Natural killer cell (primary cell): ENCODE data around the gene DDIT3. TPM values are rescaled to one million over a fixed set of nuclear protein-coding genes. Genes with fewer than 3 reads are reported as not detected.

Source experiments
- ATAC-seq, 3 donors: fragments of 150-1000 bp in 2 of 3; fragments of 200-7000 bp in 1 of 3; cut with Tn5 transposase; 1 replicate in 1 of 3; 2 replicates in 2 of 3; pipeline ENCODE4 v1.10.0; 2021; ENCODE audit warnings: mild to moderate bottlenecking in 2 of 3, moderate library complexity in 2 of 3
- DNase-seq, 2 donors: peaks; one replicate each; pipeline versions ENCODE4 v3.0.0 to v3.0.0-alpha.2; 2013 to 2021; ENCODE audit warnings: mixed read lengths in 1 of 2
- H3K27ac ChIP-seq: one replicate; pipeline ENCODE4 v1.5.1; 2013; ENCODE audit warnings: mild to moderate bottlenecking, low read length
- H3K27me3 ChIP-seq: one replicate; pipeline ENCODE4 v1.6.1; 2013; ENCODE audit warnings: low read length; ENCODE audit not compliant: control insufficient read depth, insufficient read depth
- H3K36me3 ChIP-seq: one replicate; pipeline ENCODE4 v1.6.1; 2013; ENCODE audit warnings: low read length; ENCODE audit not compliant: control insufficient read depth, insufficient read depth
- H3K4me1 ChIP-seq: one replicate; pipeline ENCODE4 v1.6.1; 2013; ENCODE audit warnings: low read length; ENCODE audit not compliant: control insufficient read depth, insufficient read depth
- H3K4me3 ChIP-seq: one replicate; pipeline ENCODE4 v1.5.1; 2013; ENCODE audit warnings: low read length
- H3K9me3 ChIP-seq: one replicate; pipeline ENCODE4 v1.6.1; 2013; ENCODE audit warnings: low read length; ENCODE audit not compliant: control insufficient read depth, insufficient read depth
- H3K27ac Mint-ChIP-seq, 2 donors: one replicate each; pipeline ENCODE4 v1.8.0; 2022; ENCODE audit warnings: mild to moderate bottlenecking in 2 of 2, mixed read lengths in 2 of 2, moderate library complexity in 1 of 2
- H3K27me3 Mint-ChIP-seq, 2 donors: one replicate each; pipeline ENCODE4 v1.8.0; 2022; ENCODE audit warnings: low read depth in 2 of 2, mixed read lengths in 2 of 2
- H3K36me3 Mint-ChIP-seq: one replicate; pipeline ENCODE4 v1.8.0; 2022; ENCODE audit warnings: mixed read lengths
- H3K4me1 Mint-ChIP-seq, 2 donors: one replicate each; pipeline ENCODE4 v1.8.0; 2022; ENCODE audit warnings: mixed read lengths in 2 of 2
- H3K4me3 Mint-ChIP-seq: one replicate; pipeline ENCODE4 v1.8.0; 2022; ENCODE audit warnings: mild to moderate bottlenecking, moderate library complexity, mixed read lengths
- H3K9me3 Mint-ChIP-seq, 2 donors: one replicate each; pipeline ENCODE4 v1.8.0; 2022; ENCODE audit warnings: mixed read lengths in 2 of 2
- WGBS: methylation state at CpG from one replicate; pipeline ENCODE4 v1.1.7; 2013; ENCODE audit warnings: missing lambda C conversion rate; ENCODE audit not compliant: insufficient coverage; 5-methylcytosine and 5-hydroxymethylcytosine counted together
- intact Hi-C: fragments of 100-400 bp; cut with micrococcal nuclease; formaldehyde crosslinking; loops from one replicate; pipeline ENCODE4 v1.14.2; 2022
- total RNA-seq, 4 donors: library from RNA; stranded (reverse); fragments of 120-200 nt in 1 of 4; gene quantifications; one replicate each; pipeline versions ENCODE4 v1.2.3 to v1.2.4, GENCODE V29; 2013 to 2022
- TF ChIP-seq, protein P1 (sequence below): fragments of 200-600 bp; IDR thresholded peaks from one replicate; pipeline ENCODE4 v1.8.0; 2022; ENCODE audit warnings: antibody characterized with exemption

DDIT3 gene
- total RNA-seq, 3 donors from 2014 or later (not counting 1 experiment from before 2014, with no cell fraction given): 117 to 318 (median 182) TPM

DNA sequence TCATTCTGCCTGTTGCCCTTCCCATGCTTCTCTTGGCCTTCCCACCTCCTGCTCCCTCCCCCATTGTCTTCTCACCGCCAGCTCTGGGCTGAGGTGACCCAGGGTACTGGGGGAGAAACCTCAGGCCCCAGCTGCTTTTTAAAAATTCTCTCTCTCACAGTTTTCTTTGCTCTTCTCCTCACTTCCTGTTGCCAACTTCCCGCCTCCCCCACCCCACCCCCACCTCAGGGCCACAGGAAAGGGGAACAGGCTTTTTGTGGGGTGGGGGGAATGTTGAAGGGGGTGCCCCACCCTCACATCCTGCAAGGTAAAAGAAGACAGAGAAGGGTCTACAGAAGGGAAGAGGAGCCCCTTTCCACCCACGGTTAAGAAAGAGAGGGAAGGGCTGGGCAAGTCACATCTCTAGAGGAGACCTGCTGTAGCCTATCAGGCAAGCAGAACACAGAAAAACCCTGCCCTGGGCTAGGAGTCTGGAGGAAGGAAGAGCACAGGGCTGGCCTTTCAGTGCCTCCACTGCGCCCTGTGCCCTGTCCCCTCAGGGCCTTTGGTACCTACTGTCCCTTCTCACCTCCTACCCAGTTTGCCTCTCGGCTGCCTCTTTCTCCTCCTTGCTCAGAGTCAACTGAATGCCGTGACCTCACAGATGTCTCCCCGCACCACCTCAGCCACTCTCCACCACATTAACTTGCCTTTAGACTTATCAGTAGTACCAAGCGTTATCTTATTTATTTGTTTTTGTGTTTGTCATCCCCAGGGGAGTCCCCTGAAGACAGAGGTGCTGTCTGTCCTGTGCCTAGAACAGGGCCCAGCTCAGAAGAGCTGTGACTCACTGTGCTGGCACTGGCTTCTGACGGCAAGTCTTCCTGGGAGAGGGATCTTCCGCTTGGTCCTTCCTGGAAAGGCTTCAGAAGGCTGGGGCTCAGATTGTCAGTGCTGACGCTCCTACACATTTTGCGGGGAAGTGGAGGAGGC lies 42.3 kb downstream of the DDIT3 start:
- Histone ChIP-seq H3K4me3 (peak overlapping the region; percentile 57), H3K4me1 (peaks cover 82% of the 10 kb centered on the region), H3K36me3 (peaks cover 20% of the 10 kb centered on the region), H3K9me3 (no peaks in the 10 kb centered on the region), H3K27ac (peak overlapping the region; percentile 99), H3K27me3 (no peaks in the 10 kb centered on the region)
- H3K4me1 Mint-ChIP-seq: peaks cover 75 to 83% of the 10 kb centered on the region in 2 donors
- H3K4me3 Mint-ChIP-seq: peak overlapping the region; percentile 85
- ATAC-seq (peak; percentile 52 to 68 (median 54)), DNase-seq (peak; percentile 67 to 82)
- H3K27ac Mint-ChIP-seq: peak overlapping the region; percentile 97 to 98
- TF ChIP-seq, protein P1, sequence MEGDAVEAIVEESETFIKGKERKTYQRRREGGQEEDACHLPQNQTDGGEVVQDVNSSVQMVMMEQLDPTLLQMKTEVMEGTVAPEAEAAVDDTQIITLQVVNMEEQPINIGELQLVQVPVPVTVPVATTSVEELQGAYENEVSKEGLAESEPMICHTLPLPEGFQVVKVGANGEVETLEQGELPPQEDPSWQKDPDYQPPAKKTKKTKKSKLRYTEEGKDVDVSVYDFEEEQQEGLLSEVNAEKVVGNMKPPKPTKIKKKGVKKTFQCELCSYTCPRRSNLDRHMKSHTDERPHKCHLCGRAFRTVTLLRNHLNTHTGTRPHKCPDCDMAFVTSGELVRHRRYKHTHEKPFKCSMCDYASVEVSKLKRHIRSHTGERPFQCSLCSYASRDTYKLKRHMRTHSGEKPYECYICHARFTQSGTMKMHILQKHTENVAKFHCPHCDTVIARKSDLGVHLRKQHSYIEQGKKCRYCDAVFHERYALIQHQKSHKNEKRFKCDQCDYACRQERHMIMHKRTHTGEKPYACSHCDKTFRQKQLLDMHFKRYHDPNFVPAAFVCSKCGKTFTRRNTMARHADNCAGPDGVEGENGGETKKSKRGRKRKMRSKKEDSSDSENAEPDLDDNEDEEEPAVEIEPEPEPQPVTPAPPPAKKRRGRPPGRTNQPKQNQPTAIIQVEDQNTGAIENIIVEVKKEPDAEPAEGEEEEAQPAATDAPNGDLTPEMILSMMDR: no peak
- 20% methylated on average over 11 of the region's 12 CpGs for WGBS
- intact Hi-C loops: loop anchor here (2.0 to 5.0 kb wide), 3 partner anchors 15 to 264 kb away; no protein-coding TSS in a partner anchor
- no peaks in the 10 kb centered on the region for H3K9me3 Mint-ChIP-seq
- peaks cover 19% of the 10 kb centered on the region for H3K36me3 Mint-ChIP-seq
- H3K27me3 Mint-ChIP-seq: no peaks in the 10 kb centered on the region

DNA sequence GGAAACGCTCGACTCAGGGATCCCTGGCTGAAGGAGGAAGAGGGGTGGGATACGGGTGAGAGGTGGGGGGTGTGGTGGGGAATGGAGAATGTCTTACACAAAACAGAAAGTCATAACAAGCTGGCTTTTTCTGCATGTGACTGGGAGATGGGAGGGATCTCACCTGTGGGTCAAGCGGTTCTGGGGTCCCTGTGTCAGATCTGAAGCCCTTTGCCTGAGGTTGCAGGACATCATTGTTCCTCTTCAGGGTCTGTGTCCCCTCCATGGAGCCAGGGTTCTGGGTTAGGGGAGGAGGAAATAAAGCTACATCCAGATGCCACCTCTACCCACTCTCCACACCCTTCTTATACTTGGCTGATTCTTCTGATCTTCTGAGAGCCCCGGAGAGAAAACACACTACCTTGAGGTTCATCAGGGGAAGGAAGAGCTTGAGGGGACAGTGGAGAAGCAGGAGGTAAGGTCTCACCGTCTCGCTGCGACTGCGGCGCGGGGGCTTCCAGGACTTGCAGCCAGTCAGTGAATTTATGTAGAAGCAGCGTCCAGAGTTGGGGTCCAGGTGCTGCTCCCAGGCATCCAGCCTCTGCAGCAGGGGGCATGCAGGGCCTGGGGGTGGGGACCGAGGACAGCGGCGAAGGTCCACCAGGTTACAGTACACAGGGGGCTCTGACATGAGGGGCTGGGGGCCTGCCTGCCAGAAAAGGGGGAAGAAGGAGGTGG lies 43.2 kb downstream of the DDIT3 start:
- ATAC-seq: no peak

DNA sequence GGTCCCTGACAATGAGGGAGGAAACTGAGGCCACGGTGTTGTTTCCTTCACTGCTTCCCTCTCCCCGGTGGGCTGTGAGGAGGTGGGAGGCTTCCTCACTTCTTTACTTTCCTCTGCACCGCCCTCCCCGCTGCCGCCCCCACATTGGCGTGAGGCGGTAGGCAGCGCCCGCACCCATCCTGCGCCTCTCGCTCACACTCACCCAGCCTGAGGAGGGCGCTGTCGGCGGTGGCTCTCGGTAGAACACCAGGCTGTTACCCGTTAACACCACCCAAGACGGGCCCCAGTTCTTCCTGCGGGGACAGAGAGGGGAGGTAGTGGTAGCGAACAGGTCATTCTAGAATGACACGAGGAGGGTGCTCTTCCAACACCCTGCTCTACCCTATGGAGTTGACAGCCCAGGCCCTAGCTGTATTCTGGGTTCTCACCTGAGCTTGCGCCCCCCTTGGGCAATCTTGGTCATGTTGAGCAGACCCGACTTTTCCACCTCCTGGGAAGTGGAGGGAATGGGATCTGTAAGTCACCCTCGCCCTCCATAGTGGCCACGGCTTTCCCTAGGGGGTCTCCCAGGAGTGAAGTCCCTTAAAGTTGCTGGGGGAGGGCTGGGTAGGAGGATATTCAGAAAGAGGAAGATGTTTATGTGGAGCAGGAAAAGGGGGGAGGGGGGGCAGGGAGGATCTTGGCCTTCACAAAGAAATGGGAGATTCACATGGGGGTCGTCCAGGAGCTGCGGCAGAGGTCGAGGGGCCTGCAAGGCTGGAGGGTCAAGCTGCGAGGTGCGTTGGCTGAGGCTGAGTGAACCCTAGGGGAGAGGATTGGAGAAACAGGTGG lies 43.9 kb downstream of the DDIT3 start:
- Mint-ChIP-seq H3K36me3 (peaks cover 19% of the 10 kb centered on the region), H3K4me1 (peaks cover 79 to 92% of the 10 kb centered on the region in 2 donors), H3K4me3 (peak overlapping the region; percentile 85), H3K9me3 (no peaks in the 10 kb centered on the region), H3K27ac (peak overlapping the region; percentile 97 to 98), H3K27me3 (no peaks in the 10 kb centered on the region)
- Histone ChIP-seq H3K27ac (peak overlapping the region; percentile 99), H3K4me3 (peak overlapping the region; percentile 57), H3K9me3 (no peaks in the 10 kb centered on the region), H3K4me1 (peaks cover 92% of the 10 kb centered on the region), H3K27me3 (no peaks in the 10 kb centered on the region), H3K36me3 (peaks cover 36% of the 10 kb centered on the region)
- ATAC-seq (peak; percentile 26 to 64 (median 30)), DNase-seq (peak; percentile 77)
- under 1% methylated on average over 26 of the region's 29 CpGs for WGBS
- TF ChIP-seq, protein P1: peak; percentile 83
- intact Hi-C loops: loop anchor here (2.0 to 5.0 kb wide), 3 partner anchors 14 to 266 kb away; no protein-coding TSS in a partner anchor

More for the DNA sequence above, 43.2 kb downstream of the DDIT3 start:
- whole genome bisulfite sequencing: 1% methylated on average over 15 of the region's 15 CpGs
- peak overlapping the region; percentile 85 for H3K4me3 Mint-ChIP-seq
- peaks cover 19% of the 10 kb centered on the region for H3K36me3 Mint-ChIP-seq
- Histone ChIP-seq H3K36me3 (peaks cover 28% of the 10 kb centered on the region), H3K27me3 (no peaks in the 10 kb centered on the region), H3K4me1 (peaks cover 89% of the 10 kb centered on the region), H3K9me3 (no peaks in the 10 kb centered on the region), H3K4me3 (peak overlapping the region; percentile 57), H3K27ac (peak overlapping the region; percentile 99)
- TF ChIP-seq, protein P1: no peak
- intact Hi-C loops: loop anchor here (2.0 to 5.0 kb wide), 3 partner anchors 14 to 265 kb away; no protein-coding TSS in a partner anchor
- no peaks in the 10 kb centered on the region for H3K27me3 Mint-ChIP-seq
- no peaks in the 10 kb centered on the region for H3K9me3 Mint-ChIP-seq
- DNase-seq: peak in 1 of 2 donors; percentile 58
- H3K27ac Mint-ChIP-seq: peak overlapping the region; percentile 97 to 98
- H3K4me1 Mint-ChIP-seq: peaks cover 83 to 91% of the 10 kb centered on the region in 2 donors
